MM.1S (cell line): ENCODE results near the gene SLC23A2.

Source experiments
- DNase-seq: peaks from one replicate; pipeline ENCODE4 v3.0.0-alpha.2; 2015
- H2AFZ ChIP-seq: fragments of 300-600 bp; sonication (generic); 2 replicates; pipeline ENCODE4 v1.6.0; 2016; ENCODE audit warnings: antibody characterized with exemption, low read length
- H3F3A ChIP-seq: fragments of 300-600 bp; sonication (generic); 2 replicates; pipeline ENCODE4 v1.6.1; 2016; ENCODE audit warnings: mild to moderate bottlenecking, antibody characterized with exemption, low read length, moderate library complexity, mixed read lengths; ENCODE audit not compliant: insufficient read depth
- H3K27ac ChIP-seq: fragments of 300-600 bp; sonication (generic); 2 replicates; pipeline ENCODE4 v1.5.1; 2016; ENCODE audit warnings: mild to moderate bottlenecking, low read length
- H3K27me3 ChIP-seq: fragments of 300-600 bp; sonication (generic); replicated peaks from 2 replicates; pipeline ENCODE4 v1.6.0; 2016; ENCODE audit warnings: low read length; ENCODE audit not compliant: insufficient read depth
- H3K36me3 ChIP-seq: fragments of 300-600 bp; sonication (generic); replicated peaks from 2 replicates; pipeline ENCODE4 v1.6.1; 2016; ENCODE audit warnings: mild to moderate bottlenecking, low read length, mixed read lengths; ENCODE audit not compliant: insufficient read depth
- H3K4me1 ChIP-seq: fragments of 300-600 bp; sonication (generic); 2 replicates; pipeline ENCODE4 v1.6.1; 2016; ENCODE audit warnings: low read length, mixed read lengths
- H3K4me2 ChIP-seq: fragments of 300-600 bp; sonication (generic); 2 replicates; pipeline ENCODE4 v1.6.0; 2016; ENCODE audit warnings: low read depth, low read length
- H3K4me3 ChIP-seq: fragments of 300-600 bp; sonication (generic); 2 replicates; pipeline ENCODE4 v1.5.1; 2016; ENCODE audit warnings: low read length, mixed read lengths
- H3K79me2 ChIP-seq: fragments of 300-600 bp; sonication (generic); 2 replicates; pipeline ENCODE4 v1.6.1; 2016; ENCODE audit warnings: mixed run types, low read length, mixed read lengths
- H3K9ac ChIP-seq: fragments of 300-600 bp; sonication (generic); 2 replicates; pipeline ENCODE4 v1.6.1; 2016; ENCODE audit warnings: low read length, mixed read lengths
- H3K9me2 ChIP-seq: fragments of 300-600 bp; sonication (generic); replicated peaks from 2 replicates; pipeline ENCODE4 v1.6.1; 2016; ENCODE audit warnings: mild to moderate bottlenecking, low read length, mixed read lengths; ENCODE audit not compliant: insufficient read depth
- H3K9me3 ChIP-seq: fragments of 300-600 bp; sonication (generic); replicated peaks from 2 replicates; pipeline ENCODE4 v1.6.1; 2016; ENCODE audit warnings: mild to moderate bottlenecking, low read length, mixed read lengths; ENCODE audit not compliant: insufficient read depth
- H4K20me1 ChIP-seq: fragments of 300-600 bp; sonication (generic); 2 replicates; pipeline ENCODE4 v1.6.1; 2016; ENCODE audit warnings: mild to moderate bottlenecking, low read length, moderate library complexity, mixed read lengths; ENCODE audit not compliant: insufficient read depth
- CTCF ChIP-seq: fragments of 300-600 bp; sonication (generic); IDR thresholded peaks from 2 replicates; pipeline ENCODE4 v1.5.1; 2016; ENCODE audit warnings: antibody characterized with exemption, low read length, mixed read lengths
- EZH2 ChIP-seq: fragments of 300-600 bp; sonication (generic); optimal IDR thresholded peaks from 2 replicates; pipeline ENCODE3; 2017; ENCODE audit warnings: low read depth, mild to moderate bottlenecking, antibody characterized with exemption, low read length, mixed read lengths
- EZH2phosphoT487 ChIP-seq: fragments of 300-600 bp; sonication (generic); IDR thresholded peaks from 2 replicates; pipeline ENCODE4 v1.6.1; 2018; ENCODE audit warnings: antibody characterized with exemption, low read length

The SLC23A2 gene

DNA sequence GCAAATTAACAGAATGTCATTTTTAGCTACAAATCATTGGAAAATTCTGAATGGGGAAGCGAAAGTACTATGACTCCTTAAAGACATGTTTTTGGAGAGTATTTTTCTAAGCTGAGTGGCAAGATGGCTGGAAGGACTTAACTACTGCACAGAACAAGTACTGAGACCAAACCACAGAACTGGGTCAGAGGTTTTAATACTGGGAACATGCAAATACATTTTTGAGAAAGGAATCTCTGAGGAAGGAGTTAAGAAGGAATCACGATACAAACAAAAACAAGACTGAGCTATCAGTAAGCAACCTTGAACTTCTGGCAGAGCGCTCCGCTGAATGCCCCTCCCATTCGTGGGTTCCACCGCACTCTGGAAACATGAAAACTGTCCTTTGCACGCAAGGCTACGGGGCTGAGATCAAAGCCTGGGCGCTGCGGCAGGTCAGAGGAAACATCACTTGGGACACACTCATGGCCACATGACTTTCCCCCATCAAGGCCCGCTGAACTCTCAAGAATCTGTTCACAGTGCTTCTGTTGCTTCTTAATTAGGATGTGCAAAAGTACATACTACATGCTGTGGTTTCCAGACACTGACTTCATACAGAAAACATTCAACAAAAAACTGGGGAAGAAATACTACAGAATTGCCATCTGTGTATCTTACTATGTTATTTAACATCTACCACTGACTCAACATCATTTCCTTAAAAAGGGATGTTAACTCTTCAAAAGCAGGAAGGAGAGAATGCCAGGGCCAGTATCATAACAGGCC is 27.8 kb downstream of the SLC23A2 start:
- H3K27me3 ChIP-seq: no peaks in the 10 kb centered on the region
- H3K9ac ChIP-seq: peak overlapping the region; percentile 37; the same call in 1 of the 2 replicates
- H3K36me3 ChIP-seq: no peaks in the 10 kb centered on the region
- peaks cover 16% of the 10 kb centered on the region for H3K79me2 ChIP-seq
- H2AFZ ChIP-seq: no peak overlapping the region
- H4K20me1 ChIP-seq: no peaks in the 10 kb centered on the region
- peak overlapping the region; percentile 30 for H3K4me3 ChIP-seq
- no peaks in the 10 kb centered on the region for H3K9me2 ChIP-seq
- no peaks in the 10 kb centered on the region for H3F3A ChIP-seq
- peak; percentile 76 for DNase-seq
- H3K4me1 ChIP-seq: no peaks in the 10 kb centered on the region
- TF ChIP-seq EZH2 (no peak), CTCF (no peak), EZH2phosphoT487 (no peak)
- peak overlapping the region; percentile 53 for H3K27ac ChIP-seq
- H3K9me3 ChIP-seq: no peaks in the 10 kb centered on the region
- H3K4me2 ChIP-seq: peak overlapping the region; percentile 27

DNA sequence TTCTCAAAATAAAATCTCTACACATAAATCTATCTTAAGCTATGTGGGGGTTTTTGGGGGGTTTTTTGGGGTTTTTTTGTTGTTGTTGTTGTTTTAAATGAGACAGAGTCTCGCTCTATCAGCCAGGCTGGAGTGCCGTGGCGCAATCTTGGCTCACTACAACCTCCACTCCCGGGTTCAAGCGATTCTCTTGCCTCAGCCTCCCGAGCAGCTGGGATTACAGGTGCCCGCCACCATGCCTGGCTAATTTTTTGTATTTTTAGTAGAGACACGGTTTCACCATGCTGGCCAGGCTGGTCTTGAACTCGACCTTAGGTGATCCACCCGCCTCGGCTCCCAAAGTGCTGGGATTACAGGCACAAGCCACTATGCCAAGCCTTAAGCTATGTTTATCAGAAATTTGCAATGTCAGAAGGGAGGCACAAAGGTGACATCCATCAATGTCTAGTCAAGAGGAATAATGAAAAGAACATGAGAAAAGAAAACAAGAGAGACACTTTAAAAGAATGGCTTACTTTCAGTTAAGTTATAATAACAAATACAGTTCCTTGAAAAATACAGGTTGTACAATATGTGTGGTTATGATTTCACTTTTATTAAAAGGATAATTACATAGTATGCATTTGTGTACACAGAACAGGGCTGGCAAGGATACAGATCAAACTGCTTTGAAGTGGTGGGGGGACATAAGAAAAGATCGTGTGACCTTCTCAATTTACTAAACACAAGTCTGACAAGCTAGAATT is 28.6 kb downstream of the SLC23A2 start:
- H3K4me1 ChIP-seq: no peaks in the 10 kb centered on the region
- peak overlapping the region; percentile 37; the same call in 1 of the 2 replicates for H3K9ac ChIP-seq
- DNase-seq: no peak
- H4K20me1 ChIP-seq: no peaks in the 10 kb centered on the region
- H3K9me3 ChIP-seq: no peaks in the 10 kb centered on the region
- no peak for TF ChIP-seq EZH2
- TF ChIP-seq EZH2phosphoT487: no peak
- TF ChIP-seq CTCF: no peak
- H3K36me3 ChIP-seq: no peaks in the 10 kb centered on the region
- H3K4me2 ChIP-seq: peak overlapping the region; percentile 27
- peak overlapping the region; percentile 53; the same call in 1 of the 2 replicates for H3K27ac ChIP-seq
- peak overlapping the region; percentile 30 for H3K4me3 ChIP-seq
- H3K79me2 ChIP-seq: peaks cover 12% of the 10 kb centered on the region
- H3F3A ChIP-seq: no peaks in the 10 kb centered on the region
- no peaks in the 10 kb centered on the region for H3K27me3 ChIP-seq
- H2AFZ ChIP-seq: no peak overlapping the region
- no peaks in the 10 kb centered on the region for H3K9me2 ChIP-seq

GRCh38 chr20:4971064-4971463 is 30.2 kb downstream of the SLC23A2 start:
- no peaks in the 10 kb centered on the region for H3K36me3 ChIP-seq
- no peak overlapping the region for H2AFZ ChIP-seq
- no peak for TF ChIP-seq CTCF
- no peak for TF ChIP-seq EZH2phosphoT487
- TF ChIP-seq EZH2: no peak
- no peaks in the 10 kb centered on the region for H3K27me3 ChIP-seq
- no peaks in the 10 kb centered on the region for H3F3A ChIP-seq
- no peaks in the 10 kb centered on the region for H4K20me1 ChIP-seq
- H3K27ac ChIP-seq: no peak overlapping the region
- H3K9me3 ChIP-seq: no peaks in the 10 kb centered on the region
- H3K9me2 ChIP-seq: no peaks in the 10 kb centered on the region
- no peak overlapping the region for H3K4me2 ChIP-seq
- H3K4me1 ChIP-seq: no peaks in the 10 kb centered on the region
- no peak for DNase-seq
- H3K9ac ChIP-seq: no peak overlapping the region
- no peak overlapping the region for H3K4me3 ChIP-seq
- peaks cover 7% of the 10 kb centered on the region for H3K79me2 ChIP-seq
